ENCODE measurements around the gene F9.

The F9 gene

DNA sequence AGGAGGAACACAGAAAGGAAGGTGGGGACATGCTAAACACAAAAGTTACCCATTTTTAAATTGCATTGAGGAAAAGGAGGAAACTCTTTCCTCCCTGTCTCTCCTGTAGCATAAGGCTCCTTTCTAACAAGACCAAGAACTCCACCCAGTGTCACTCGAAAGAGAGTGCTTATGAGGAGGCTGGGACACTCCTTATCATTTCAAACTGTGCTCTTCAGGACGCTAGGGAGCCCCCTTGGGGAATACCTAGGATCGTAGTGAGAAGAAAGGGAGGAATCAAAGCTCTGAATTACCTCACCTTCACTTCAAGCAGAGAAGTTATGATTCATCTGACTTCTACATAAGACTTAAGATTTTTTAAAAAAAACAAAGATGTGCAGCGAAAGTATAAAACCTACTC, 65.5 kb downstream of the F9 start:
- DNase-seq (ENCODE audit: low spot score) = no peak

GRCh38 chrX:139600105-139600504, 69.6 kb downstream of the F9 start:
- no peak for DNase-seq (ENCODE audit: low spot score)
- TF ChIP-seq, protein P1, sequence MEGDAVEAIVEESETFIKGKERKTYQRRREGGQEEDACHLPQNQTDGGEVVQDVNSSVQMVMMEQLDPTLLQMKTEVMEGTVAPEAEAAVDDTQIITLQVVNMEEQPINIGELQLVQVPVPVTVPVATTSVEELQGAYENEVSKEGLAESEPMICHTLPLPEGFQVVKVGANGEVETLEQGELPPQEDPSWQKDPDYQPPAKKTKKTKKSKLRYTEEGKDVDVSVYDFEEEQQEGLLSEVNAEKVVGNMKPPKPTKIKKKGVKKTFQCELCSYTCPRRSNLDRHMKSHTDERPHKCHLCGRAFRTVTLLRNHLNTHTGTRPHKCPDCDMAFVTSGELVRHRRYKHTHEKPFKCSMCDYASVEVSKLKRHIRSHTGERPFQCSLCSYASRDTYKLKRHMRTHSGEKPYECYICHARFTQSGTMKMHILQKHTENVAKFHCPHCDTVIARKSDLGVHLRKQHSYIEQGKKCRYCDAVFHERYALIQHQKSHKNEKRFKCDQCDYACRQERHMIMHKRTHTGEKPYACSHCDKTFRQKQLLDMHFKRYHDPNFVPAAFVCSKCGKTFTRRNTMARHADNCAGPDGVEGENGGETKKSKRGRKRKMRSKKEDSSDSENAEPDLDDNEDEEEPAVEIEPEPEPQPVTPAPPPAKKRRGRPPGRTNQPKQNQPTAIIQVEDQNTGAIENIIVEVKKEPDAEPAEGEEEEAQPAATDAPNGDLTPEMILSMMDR (IDR thresholded peaks at IDR 0.05; ENCODE audit: extremely low read depth, missing control alignments) = no peak

More for the DNA sequence above, 65.5 kb downstream of the F9 start:
- TF ChIP-seq, protein P1 (IDR thresholded peaks at IDR 0.05; ENCODE audit: extremely low read depth, missing control alignments) = no peak

All from GM20000 (cell line).